ENCODE results near the gene LRRFIP2. TPM values are rescaled to one million over a fixed set of nuclear protein-coding genes. Genes with fewer than 3 reads are reported as not detected.

The LRRFIP2 gene
- total and polyA plus RNA-seq, 2 donors (not counting 1 experiment from before 2014, with no cell fraction given): 8.6 to 49.2 TPM

- no peak for DNase-seq
- Mint-ChIP-seq H3K27ac (no peak overlapping the region), H3K27me3 (no peaks in the 10 kb centered on the region), H3K4me3 (no peak overlapping the region), H3K4me1 (peaks cover 34% of the 10 kb centered on the region), H3K9me3 (ENCODE audit: insufficient read depth) (no peaks in the 10 kb centered on the region)
- no peaks in the 10 kb centered on the region for H4K20me1 ChIP-seq (ENCODE audit: control insufficient read depth, insufficient read depth, low read length, poor library complexity, severe bottlenecking)
- H3K4me2 ChIP-seq (replicated peaks; ENCODE audit: low read depth, low read length, poor library complexity, severe bottlenecking): no peak overlapping the region
- H3K79me2 ChIP-seq (ENCODE audit: control insufficient read depth, insufficient read depth, low read length): peaks cover 6% of the 10 kb centered on the region
- no peak overlapping the region for H3K4me3 ChIP-seq (ENCODE audit: control extremely low read depth in 1 of 5, extremely low read depth in 1 of 5, insufficient read depth in 1 of 5, low read depth in 2 of 5, low read length in 4 of 5)
- H2AFZ ChIP-seq (ENCODE audit: insufficient read depth, low read depth, low read length, poor library complexity, severe bottlenecking): no peak overlapping the region
- no peaks in the 10 kb centered on the region for H3K27me3 ChIP-seq (replicated peaks in 1 of 4; ENCODE audit: control extremely low read depth in 1 of 4, control insufficient read depth in 3 of 4, insufficient read depth in 4 of 4, low read length in 3 of 4)
- intact Hi-C loops (cut with micrococcal nuclease): no loop called here
- H3K27ac ChIP-seq (ENCODE audit: low read length in 2 of 2): no peak overlapping the region
- TF ChIP-seq EZH2 (IDR thresholded peaks at IDR 0.05; ENCODE audit: borderline replicate concordance, insufficient read depth, low read depth, low read length, poor library complexity, severe bottlenecking) (no peak), CTCF (IDR thresholded peaks at IDR 0.05) (no peak)
- H3K9me3 ChIP-seq (ENCODE audit: control extremely low read depth in 1 of 3, control insufficient read depth in 2 of 3, insufficient read depth in 1 of 3, low read length in 2 of 3): no peaks in the 10 kb centered on the region
- H3K9ac ChIP-seq (ENCODE audit: low read length): no peak overlapping the region
- ChIA-PET POLR2A (no interaction called here), CTCF (no interaction called here)
- no peak for ATAC-seq (ENCODE audit: low read depth)
- H3K4me1 ChIP-seq (ENCODE audit: control insufficient read depth in 2 of 2, insufficient read depth in 2 of 2, low read length in 2 of 2): peaks cover 5 to 17% of the 10 kb centered on the region in 2 donors
- 100% methylated on average over 1 of the region's 4 CpGs for WGBS (ENCODE audit: insufficient coverage)
- H3K36me3 ChIP-seq (replicated peaks in 1 of 2; ENCODE audit: control extremely low read depth in 1 of 2, control insufficient read depth in 1 of 2, extremely low read depth in 1 of 2, insufficient read depth in 2 of 2, low read length in 1 of 2): peaks cover 2 to 15% of the 10 kb centered on the region in 2 experiments
These were observed 25.1 kb downstream of the LRRFIP2 start for GRCh38 chr3:37149257-37149656.

GRCh38 chr3:37148208-37148607 lies 26.2 kb downstream of the LRRFIP2 start:
- intact Hi-C loops (cut with micrococcal nuclease): no loop called here
- H3K4me3 ChIP-seq (ENCODE audit: control extremely low read depth in 1 of 5, extremely low read depth in 1 of 5, insufficient read depth in 1 of 5, low read depth in 2 of 5, low read length in 4 of 5): no peak overlapping the region
- no peak overlapping the region for H2AFZ ChIP-seq (ENCODE audit: insufficient read depth, low read depth, low read length, poor library complexity, severe bottlenecking)
- no peaks in the 10 kb centered on the region for H3K9me3 Mint-ChIP-seq (ENCODE audit: insufficient read depth)
- no peak overlapping the region for H3K9ac ChIP-seq (ENCODE audit: low read length)
- TF ChIP-seq CTCF (IDR thresholded peaks at IDR 0.05) (no peak), EZH2 (IDR thresholded peaks at IDR 0.05; ENCODE audit: borderline replicate concordance, insufficient read depth, low read depth, low read length, poor library complexity, severe bottlenecking) (no peak)
- H3K4me3 Mint-ChIP-seq: no peak overlapping the region
- H3K4me2 ChIP-seq (replicated peaks; ENCODE audit: low read depth, low read length, poor library complexity, severe bottlenecking): no peak overlapping the region
- H3K4me1 Mint-ChIP-seq: peaks cover 34% of the 10 kb centered on the region
- H3K79me2 ChIP-seq (ENCODE audit: control insufficient read depth, insufficient read depth, low read length): peaks cover 6% of the 10 kb centered on the region
- ChIA-PET POLR2A (no interaction called here), CTCF (no interaction called here)
- no peak for ATAC-seq (ENCODE audit: low read depth)
- DNase-seq: no peak
- 93% methylated on average over 3 of the region's 3 CpGs for WGBS (ENCODE audit: insufficient coverage)
- H4K20me1 ChIP-seq (ENCODE audit: control insufficient read depth, insufficient read depth, low read length, poor library complexity, severe bottlenecking): no peaks in the 10 kb centered on the region
- peaks cover 6 to 10% of the 10 kb centered on the region in 2 experiments for H3K36me3 ChIP-seq (replicated peaks in 1 of 2; ENCODE audit: control extremely low read depth in 1 of 2, control insufficient read depth in 1 of 2, extremely low read depth in 1 of 2, insufficient read depth in 2 of 2, low read length in 1 of 2)
- H3K4me1 ChIP-seq (ENCODE audit: control insufficient read depth in 2 of 2, insufficient read depth in 2 of 2, low read length in 2 of 2): peaks cover 5 to 17% of the 10 kb centered on the region in 2 donors
- no peaks in the 10 kb centered on the region for H3K27me3 Mint-ChIP-seq
- H3K27me3 ChIP-seq (replicated peaks in 1 of 4; ENCODE audit: control extremely low read depth in 1 of 4, control insufficient read depth in 3 of 4, insufficient read depth in 4 of 4, low read length in 3 of 4): no peaks in the 10 kb centered on the region
- no peak overlapping the region for H3K27ac Mint-ChIP-seq
- no peak overlapping the region for H3K27ac ChIP-seq (ENCODE audit: low read length in 2 of 2)
- no peaks in the 10 kb centered on the region for H3K9me3 ChIP-seq (ENCODE audit: control extremely low read depth in 1 of 3, control insufficient read depth in 2 of 3, insufficient read depth in 1 of 3, low read length in 2 of 3)

Measured in B cell (primary cell).